Measurements from ENCODE around the gene NMNAT2. TPM values are rescaled to one million over a fixed set of nuclear protein-coding genes. Genes with fewer than 3 reads are reported as not detected.
A peak's percentile ranks its signal among the peaks of the same experiment; 100 is the strongest.
"Not testable (repeated sequence)": the region's sequence is repeated elsewhere in the genome, so short reads cannot be mapped to it uniquely, and the experiment has no call there.

The NMNAT2 gene
- total and polyA plus RNA-seq, 10 of the 15 experiments (the other 5 are each of a cell fraction or from before 2014, with no cell fraction given), result 0.02 to 2.0 (median 0.60) TPM

GRCh38 chr1:183431840-183432547 lies 13.8 kb upstream of the NMNAT2 start:
- H3K4me3 ChIP-seq, result no peak overlapping the region
- ChIA-PET CTCF (interaction anchor here (1.5 kb wide), 1 partner anchor 12 kb away, joined by 3 read pairs; no protein-coding TSS in a partner anchor), RAD21 (ENCODE audit: unreplicated experiment) (interaction anchor here (0.6 kb wide), 1 partner anchor 1841 kb away, joined by 3 read pairs; no protein-coding TSS in a partner anchor), SMC1A (ENCODE audit: uncharacterized antibody, unreplicated experiment) (interaction anchor here (1.2 kb wide), 1 partner anchor 8 kb away, joined by 4 read pairs; no protein-coding TSS in a partner anchor), POLR2A (no interaction called here)
- DNase-seq (ENCODE audit: low read depth, low spot score) (no peak), FAIRE-seq (no peak), ATAC-seq (peak; percentile 30; the same call in 1 of the 3 replicates)
- intact Hi-C loops (cut with micrococcal nuclease; ENCODE audit: unreplicated experiment) (no loop called here), in situ Hi-C loops (cut with MboI) (no loop called here)
- H3K27me3 ChIP-seq (replicated peaks in 1 of 2; ENCODE audit: control insufficient read depth in 2 of 2, insufficient read depth in 2 of 2, low read length in 1 of 2), result peaks cover 0 to 3% of the 10 kb centered on the region in 2 experiments; a peak in 1 of 4 replicates
- no peaks in the 10 kb centered on the region for H3K4me1 ChIP-seq (ENCODE audit: control insufficient read depth, insufficient read depth, low read length)
- no peaks in the 10 kb centered on the region for H4K20me1 ChIP-seq (ENCODE audit: control insufficient read depth, insufficient read depth)
- H2AFZ ChIP-seq (ENCODE audit: control insufficient read depth, low read depth, low read length), result no peak overlapping the region
- H3K9ac ChIP-seq (ENCODE audit: control insufficient read depth, insufficient read depth, low read length), result no peak overlapping the region
- no peak overlapping the region for H3K4me2 ChIP-seq (ENCODE audit: control insufficient read depth, insufficient read depth)
- no peaks in the 10 kb centered on the region for H3K36me3 ChIP-seq (ENCODE audit: control insufficient read depth in 2 of 2, insufficient read depth in 2 of 2, low read length in 1 of 2)
- BruUV-seq (replicated peaks), result no TSS peak
- no peaks in the 10 kb centered on the region for H3K79me2 ChIP-seq (ENCODE audit: control insufficient read depth, insufficient read depth, low read length)
- H3K27ac ChIP-seq (ENCODE audit: control insufficient read depth, insufficient read depth), result no peak overlapping the region
- H3K9me3 ChIP-seq (replicated peaks; ENCODE audit: control insufficient read depth, insufficient read depth, low read length), result no peaks in the 10 kb centered on the region
- WGBS (ENCODE audit: insufficient coverage, insufficient replicate concordance, low lambda C conversion rate, missing lambda C conversion rate), result 59% methylated on average over 4 of the region's 4 CpGs
- TF ChIP-seq CHD2 (IDR thresholded peaks at IDR 0.05; ENCODE audit: borderline replicate concordance, low read depth, low read length), result no peak
- TF ChIP-seq JUND (IDR thresholded peaks at IDR 0.05; ENCODE audit: low read depth, low read length), result no peak
- no peak for TF ChIP-seq SREBF2 (IDR thresholded peaks at IDR 0.05; ENCODE audit: low read length)
- no peak for TF ChIP-seq TBL1XR1 (IDR thresholded peaks at IDR 0.05; ENCODE audit: low read depth, low read length)
- no peak for TF ChIP-seq FOXK2 (IDR thresholded peaks at IDR 0.05)
- no peak for TF ChIP-seq RCOR1 (conservative IDR thresholded peaks at IDR 0.05; ENCODE audit: low read depth, low read length)
- TF ChIP-seq ASH2L (IDR thresholded peaks at IDR 0.05; ENCODE audit: borderline replicate concordance, low read depth), result no peak
- TF ChIP-seq SUPT20H (IDR thresholded peaks at IDR 0.05; ENCODE audit: borderline replicate concordance, control insufficient read depth, low read depth, low read length), result no peak

DNA sequence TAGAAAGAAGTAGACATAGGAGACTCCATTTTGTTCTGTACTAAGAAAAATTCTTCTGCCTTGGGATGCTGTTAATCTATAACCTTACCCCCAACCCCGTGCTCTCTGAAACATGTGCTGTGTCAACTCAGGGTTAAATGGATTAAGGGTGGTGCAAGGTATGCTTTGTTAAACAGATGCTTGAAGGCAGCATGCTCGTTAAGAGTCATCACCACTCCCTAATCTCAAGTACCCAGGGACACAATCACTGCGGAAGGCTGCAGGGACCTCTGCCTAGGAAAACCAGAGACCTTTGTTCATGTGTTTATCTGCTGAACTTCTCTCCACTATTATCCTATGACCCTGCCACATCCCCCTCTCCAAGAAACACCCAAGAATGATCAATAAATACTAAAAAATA lies 9.4 kb upstream of the NMNAT2 start:
- DNase-seq (ENCODE audit: low read depth, low spot score); intact Hi-C loops (cut with micrococcal nuclease; ENCODE audit: unreplicated experiment); BruUV-seq (replicated peaks); H3K4me2 ChIP-seq (ENCODE audit: control insufficient read depth, insufficient read depth); POLR2A ChIA-PET; RAD21 ChIA-PET (ENCODE audit: unreplicated experiment); H3K27ac ChIP-seq (ENCODE audit: control insufficient read depth, insufficient read depth); in situ Hi-C loops (cut with MboI); H3K79me2 ChIP-seq (ENCODE audit: control insufficient read depth, insufficient read depth, low read length); H3K4me1 ChIP-seq (ENCODE audit: control insufficient read depth, insufficient read depth, low read length); H3K36me3 ChIP-seq (ENCODE audit: control insufficient read depth in 2 of 2, insufficient read depth in 2 of 2, low read length in 1 of 2); CTCF ChIA-PET; H3K9ac ChIP-seq (ENCODE audit: control insufficient read depth, insufficient read depth, low read length); FAIRE-seq; ATAC-seq; H3K9me3 ChIP-seq (replicated peaks; ENCODE audit: control insufficient read depth, insufficient read depth, low read length); H4K20me1 ChIP-seq (ENCODE audit: control insufficient read depth, insufficient read depth); H3K4me3 ChIP-seq; SMC1A ChIA-PET (ENCODE audit: uncharacterized antibody, unreplicated experiment); H2AFZ ChIP-seq (ENCODE audit: control insufficient read depth, low read depth, low read length); H3K27me3 ChIP-seq (replicated peaks in 1 of 2; ENCODE audit: control insufficient read depth in 2 of 2, insufficient read depth in 2 of 2, low read length in 1 of 2): not testable (repeated sequence)
- 46% methylated on average over 2 of the region's 3 CpGs for WGBS (ENCODE audit: insufficient coverage, insufficient replicate concordance, low lambda C conversion rate, missing lambda C conversion rate)

Measured in GM12878 (cell line).